ENCODE measurements around the gene DOCK7. TPM values are rescaled to one million over a fixed set of nuclear protein-coding genes. Genes with fewer than 3 reads are reported as not detected.
"Not testable (repeated sequence)": the region's sequence is repeated elsewhere in the genome, so short reads cannot be mapped to it uniquely, and the experiment has no call there.

Gene DOCK7
- total RNA-seq, 2 donors from 2014 or later, result 39.4 to 44.1 TPM

DNA sequence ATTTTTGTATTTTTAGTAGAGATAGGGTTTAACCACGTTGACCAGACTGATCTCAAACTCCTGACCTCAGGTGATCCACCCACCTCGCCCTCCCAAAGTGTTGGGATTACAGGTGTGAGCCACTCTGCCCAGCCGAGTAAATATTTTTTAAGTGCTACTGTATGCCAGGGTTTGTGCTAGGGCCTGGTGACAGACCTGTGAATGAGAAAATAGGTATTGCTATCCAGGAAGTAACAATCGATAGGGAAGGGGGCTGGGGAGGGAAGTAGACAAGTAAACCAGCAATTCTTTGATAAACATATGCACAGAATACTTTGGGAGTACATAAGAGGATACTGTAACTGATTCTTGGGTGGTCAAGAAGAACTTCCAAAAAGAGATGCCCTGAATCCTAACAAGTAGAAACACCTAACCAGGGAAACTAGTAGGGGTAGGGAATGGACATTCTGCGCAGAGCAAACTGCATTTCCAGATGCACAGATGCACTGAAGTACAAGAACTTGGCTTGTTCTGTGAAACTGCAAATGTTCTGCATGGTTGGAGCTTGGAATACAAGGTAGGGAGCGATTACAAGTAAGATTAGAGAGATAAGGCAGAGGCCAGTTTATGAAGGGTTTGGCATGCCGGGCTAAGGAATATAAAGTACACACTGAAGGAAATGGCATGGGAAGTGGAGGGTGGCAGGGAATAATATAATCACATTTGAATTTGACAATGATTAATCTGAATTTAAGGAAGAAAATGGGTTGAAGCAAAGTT, 19.0 kb upstream of the DOCK7 start:
- intact Hi-C loops (cut with DNase I), result no loop called here
- DNase-seq (ENCODE audit: low spot score), result no peak

DNA sequence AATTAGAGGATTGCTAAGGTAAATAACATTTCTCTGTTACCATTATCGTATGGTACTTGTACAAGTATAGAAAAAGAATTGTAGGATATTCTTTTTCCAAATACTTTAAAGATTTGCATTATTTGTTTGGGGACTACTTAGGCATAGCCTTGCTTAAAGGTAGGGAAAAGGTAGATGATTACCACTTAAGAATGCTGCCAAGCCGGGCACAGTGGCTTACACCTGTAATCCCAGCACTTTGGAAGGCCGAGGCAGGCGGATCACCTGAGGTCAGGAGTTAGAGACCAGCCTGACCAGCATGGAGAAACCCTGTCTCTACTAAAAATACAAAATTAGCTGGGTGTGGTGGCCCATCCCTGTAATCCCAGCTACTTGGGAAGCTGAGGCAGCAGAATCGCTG, 10.0 kb upstream of the DOCK7 start:
- intact Hi-C loops (cut with DNase I); DNase-seq (ENCODE audit: low spot score): not testable (repeated sequence)

DNA sequence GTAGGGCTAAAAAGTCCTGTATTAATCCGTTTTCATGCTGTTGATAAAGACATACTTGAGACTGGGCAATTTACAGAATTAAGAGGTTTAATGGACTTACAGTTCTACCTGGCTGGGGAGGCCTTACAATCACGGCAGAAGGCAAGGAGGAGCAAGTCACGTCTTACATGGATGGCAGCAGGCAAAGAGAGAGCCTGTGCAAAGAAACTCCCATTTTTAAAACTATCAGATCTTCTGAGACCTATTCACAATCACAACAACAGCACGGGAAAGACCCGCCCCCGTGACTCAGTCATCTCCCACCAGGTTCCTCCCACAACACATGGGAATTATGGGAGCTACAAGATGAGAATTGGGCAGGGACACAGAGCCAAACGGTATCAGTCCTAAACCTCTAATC, 6.3 kb upstream of the DOCK7 start:
- intact Hi-C loops (cut with DNase I); DNase-seq (ENCODE audit: low spot score): not testable (repeated sequence)

DNA sequence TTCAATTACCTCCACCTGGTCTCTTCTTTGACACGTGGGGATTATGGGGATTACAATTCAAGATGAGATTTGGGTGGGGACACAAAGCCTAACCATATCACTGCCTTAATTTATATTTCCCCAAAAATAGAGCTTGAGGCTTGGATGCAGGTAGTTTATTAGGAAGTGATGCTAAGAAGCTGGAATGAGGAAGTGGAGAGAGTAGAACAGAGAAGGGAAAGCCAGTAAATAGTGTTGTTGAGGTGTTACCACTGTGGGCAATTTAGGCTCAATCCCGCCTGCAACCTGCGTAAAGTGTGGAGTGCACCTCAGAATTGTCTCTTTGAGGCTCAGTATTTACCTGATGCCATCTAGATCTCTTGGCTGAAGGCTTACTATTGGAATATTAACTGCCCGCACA, 4.9 kb upstream of the DOCK7 start:
- no peak for DNase-seq (ENCODE audit: low spot score)
- intact Hi-C loops (cut with DNase I), result no loop called here

DNA sequence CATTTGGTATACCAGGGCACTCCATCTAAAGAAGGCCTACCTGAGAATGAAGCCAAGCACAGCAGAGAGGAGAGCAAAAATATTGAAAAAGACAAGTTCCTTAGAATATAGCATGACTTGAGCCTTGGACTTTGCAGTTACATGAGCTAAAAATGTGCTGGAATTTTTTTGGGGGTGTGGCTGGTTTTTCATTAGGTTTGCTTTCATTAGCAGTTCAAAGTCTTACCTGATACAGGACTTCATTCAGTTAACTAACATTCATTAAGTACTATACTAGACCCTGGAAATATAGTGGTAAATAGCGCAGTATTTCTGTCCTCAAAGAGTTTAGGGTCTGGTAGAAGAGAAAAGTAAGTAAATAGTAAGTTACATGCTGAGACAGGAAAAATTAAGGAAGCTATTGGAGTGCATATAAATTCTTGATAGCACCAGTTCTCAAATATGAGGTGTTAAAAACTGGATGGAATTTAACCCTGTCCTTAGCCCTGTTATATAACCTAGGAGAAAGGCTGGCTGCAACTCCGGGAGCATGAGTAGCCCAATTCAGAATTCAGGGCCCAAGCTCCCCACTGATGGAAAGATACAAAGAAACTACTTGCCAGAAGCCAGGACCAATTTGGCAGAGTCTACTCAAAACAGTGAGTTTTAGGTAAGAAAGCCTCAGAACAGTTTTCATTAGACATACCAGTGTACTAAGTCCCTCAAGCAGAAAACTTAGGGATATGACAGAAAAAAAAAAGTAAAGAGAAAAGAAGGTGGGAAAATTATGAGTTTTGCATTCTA, 3.1 kb upstream of the DOCK7 start:
- intact Hi-C loops (cut with DNase I), result no loop called here
- DNase-seq (ENCODE audit: low spot score), result no peak

DNA sequence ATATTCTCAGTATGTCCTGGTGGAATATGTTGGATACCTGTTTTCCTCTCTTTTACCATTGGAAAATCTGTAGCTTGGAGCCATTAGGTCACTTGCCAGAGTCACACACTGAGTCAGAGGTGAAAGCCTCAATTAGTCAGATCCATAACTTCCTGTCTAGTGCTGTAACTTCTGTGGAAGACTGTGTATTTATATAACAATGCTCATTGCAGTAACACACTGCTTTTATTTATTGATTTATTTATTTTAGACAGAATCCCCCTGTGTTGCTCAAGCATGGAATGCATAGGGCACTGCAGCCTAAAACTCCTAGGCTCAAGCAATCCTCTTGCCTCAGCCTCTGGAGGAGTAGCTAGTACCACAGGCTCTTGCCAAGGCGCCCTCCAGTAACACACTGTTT, 1.3 kb upstream of the DOCK7 start:
- DNase-seq (ENCODE audit: low spot score), result no peak
- intact Hi-C loops (cut with DNase I), result no loop called here

DNA sequence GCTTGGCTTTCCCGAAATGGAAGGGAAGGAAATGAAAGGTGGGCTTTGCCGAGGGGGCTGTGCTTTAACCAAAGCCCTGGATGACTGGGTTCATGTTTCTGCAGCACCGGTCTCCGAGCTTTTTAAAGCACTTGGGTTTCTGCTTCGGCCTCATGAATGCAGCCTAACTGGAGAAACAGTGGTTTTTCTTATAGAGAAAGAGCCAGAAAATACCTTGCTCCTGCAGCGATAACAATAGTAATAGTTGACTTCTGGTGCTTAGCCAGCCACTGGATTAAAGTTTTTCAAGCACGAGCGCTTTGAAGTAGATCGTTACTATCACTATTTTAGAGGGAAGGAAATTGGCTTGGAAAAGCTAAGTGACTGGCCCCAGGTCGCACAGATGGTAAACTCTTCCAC, 500 bp upstream of the DOCK7 start:
- intact Hi-C loops (cut with DNase I), result no loop called here

DNA sequence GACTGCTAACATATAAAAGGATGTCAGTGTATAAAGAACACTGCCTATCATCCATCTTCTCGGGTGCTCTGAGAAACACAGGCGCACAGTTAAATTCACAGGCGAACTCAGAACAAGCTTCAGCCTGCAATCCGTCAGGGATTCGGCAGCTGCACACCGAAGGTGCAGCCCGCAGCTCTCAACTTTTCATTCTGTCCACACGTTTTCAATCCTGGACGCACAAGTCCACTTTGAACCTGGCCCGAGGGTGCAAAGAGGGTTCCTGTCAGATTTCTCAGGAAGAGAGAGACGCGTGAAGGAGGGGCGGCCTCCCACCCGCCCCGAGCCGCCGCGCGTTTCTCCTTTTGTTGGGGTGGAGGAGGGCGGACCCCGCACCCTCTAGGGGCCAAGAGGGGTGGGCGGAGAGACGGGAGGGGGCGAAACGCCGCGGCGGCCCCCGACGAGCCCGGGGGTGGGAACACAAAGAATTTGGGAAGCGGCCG, 724 bp downstream of the DOCK7 start:
- no peak for DNase-seq (ENCODE audit: low spot score)

More for the DNA sequence above, 500 bp upstream of the DOCK7 start:
- DNase-seq (ENCODE audit: low spot score), result no peak

DNA sequence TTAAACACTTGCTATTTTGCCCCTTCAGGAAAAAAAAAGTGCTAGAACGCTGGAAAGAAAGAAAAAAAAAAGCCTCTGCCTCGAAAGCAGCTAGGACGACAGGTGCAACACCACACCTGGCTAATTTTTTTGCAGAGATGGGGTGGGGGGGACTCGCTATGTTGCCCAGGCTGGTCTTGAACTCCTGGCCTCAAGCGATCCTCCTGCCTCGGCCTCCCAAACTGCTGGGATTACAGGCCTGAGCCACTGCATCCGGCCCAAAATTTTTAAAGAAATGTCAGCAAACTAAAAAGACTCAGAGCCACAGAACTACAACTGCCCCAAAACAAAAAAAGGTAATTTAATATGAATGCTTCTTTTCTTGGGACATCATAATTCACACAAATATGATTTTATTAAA, 1.4 kb downstream of the DOCK7 start:
- intact Hi-C loops (cut with DNase I), result no loop called here
- no peak for DNase-seq (ENCODE audit: low spot score)

More for the DNA sequence above, 724 bp downstream of the DOCK7 start:
- intact Hi-C loops (cut with DNase I), result no loop called here

DNA sequence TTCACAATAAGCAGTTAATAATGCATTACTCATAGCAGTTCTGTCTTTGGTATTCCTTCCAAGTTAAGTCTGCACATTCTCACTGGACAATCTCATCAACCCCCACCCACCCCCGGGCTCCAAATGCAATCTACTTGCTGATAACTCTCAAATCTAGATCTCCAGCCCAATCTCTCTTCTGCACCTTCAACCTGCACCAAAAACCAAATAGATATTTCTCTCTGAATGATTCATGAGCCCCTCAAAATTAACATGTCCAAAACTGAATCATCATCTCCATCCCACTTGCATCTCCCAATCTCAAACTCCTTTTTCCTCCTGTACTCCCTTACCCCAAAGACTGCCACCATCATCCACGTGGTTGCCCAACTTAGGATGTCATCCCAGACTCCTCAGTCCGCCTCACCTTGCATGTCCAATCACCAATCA, 2.7 kb downstream of the DOCK7 start:
- intact Hi-C loops (cut with DNase I), result no loop called here

DNA sequence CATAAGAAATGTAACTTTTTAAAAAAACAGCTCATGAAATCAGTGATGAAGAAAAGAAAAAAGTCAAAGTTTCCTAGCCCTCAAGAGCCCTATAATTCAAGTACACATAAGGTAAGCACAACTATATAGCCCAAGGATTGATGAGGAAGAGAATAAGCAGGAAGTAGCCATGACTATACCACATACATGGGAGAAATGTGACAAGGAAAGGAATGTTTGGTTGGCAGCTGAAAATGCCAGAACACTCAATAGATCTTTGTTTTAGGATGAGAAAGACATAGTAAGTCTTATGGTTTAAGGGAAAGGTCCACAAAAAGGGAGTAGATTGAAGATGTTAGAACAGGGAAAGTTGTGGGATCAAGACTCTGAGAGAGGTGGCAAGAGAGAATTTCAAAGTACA, 5.7 kb downstream of the DOCK7 start:
- intact Hi-C loops (cut with DNase I), result no loop called here
- DNase-seq (ENCODE audit: low spot score), result no peak

More for the DNA sequence above, 2.7 kb downstream of the DOCK7 start:
- DNase-seq (ENCODE audit: low spot score), result no peak

DNA sequence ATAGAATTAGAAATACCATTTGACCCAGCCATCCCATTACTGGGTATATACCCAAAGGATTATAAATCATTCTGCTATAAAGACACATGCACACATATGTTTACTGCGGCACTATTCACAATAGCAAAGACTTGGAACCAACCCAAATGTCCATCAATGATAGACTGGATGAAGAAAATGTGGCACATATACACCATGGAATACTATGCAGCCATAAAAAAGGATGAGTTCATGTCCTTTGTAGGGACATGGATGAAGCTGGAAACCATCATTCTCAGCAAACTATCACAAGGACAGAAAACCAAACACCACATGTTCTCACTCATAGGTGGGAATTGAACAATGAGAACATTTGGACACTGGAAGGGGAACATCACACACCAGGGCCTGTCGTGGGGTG, 7.2 kb downstream of the DOCK7 start:
- DNase-seq (ENCODE audit: low spot score); intact Hi-C loops (cut with DNase I): not testable (repeated sequence)

DNA sequence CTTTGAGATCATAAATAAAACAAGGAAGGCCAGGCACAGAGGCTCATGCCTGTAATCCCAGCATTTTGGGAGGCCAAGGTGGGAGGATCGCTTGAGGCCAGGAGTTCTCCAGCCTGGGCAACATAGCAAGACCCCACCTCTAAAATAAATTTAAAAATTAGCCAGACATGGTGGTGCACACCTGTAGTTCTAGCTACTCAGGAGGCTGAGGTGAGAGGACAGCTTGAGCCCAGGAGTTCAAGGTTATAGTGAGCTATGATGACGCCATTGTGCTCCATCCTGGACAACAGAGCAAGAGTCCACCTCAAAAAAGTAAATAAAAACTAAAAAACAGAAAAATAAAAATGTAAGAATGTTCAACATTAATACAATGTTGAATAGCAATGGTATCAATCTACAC, 10.4 kb downstream of the DOCK7 start:
- DNase-seq (ENCODE audit: low spot score); intact Hi-C loops (cut with DNase I): not testable (repeated sequence)

DNA sequence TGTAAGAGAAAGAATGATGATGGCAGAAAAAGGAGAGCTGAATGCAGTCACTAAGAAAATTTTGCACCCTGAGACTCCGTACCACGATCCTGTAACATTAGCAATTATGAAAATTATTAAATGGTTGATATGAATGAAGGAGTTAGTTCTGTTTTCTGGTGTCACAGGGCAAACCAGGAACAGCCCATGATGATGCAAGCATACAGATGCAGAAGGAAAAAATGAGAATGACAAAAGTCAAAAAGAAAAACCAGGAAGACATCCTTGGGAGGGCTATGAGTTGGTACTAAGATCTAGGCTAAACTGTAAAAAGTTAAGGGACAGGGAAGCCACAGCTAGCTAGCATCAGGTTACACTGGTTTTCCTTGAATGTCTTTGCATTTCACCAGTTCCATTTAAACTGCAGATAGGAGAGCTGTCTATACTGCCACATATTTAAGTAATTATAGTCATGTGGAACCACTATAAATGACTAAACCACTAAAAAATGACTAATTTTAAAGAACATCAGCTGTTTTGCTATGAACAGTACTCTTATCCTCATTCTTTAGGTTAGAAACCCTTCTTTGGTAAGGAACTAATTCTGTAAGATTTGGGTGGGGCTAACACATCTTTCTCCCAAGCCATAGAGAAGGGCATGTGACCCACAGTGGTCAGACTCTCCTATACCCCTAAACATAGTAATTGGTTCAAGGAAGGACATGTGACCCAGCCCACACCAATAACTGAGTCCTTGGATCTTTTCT, 11.4 kb downstream of the DOCK7 start:
- no peak for DNase-seq (ENCODE audit: low spot score)
- intact Hi-C loops (cut with DNase I), result no loop called here

DNA sequence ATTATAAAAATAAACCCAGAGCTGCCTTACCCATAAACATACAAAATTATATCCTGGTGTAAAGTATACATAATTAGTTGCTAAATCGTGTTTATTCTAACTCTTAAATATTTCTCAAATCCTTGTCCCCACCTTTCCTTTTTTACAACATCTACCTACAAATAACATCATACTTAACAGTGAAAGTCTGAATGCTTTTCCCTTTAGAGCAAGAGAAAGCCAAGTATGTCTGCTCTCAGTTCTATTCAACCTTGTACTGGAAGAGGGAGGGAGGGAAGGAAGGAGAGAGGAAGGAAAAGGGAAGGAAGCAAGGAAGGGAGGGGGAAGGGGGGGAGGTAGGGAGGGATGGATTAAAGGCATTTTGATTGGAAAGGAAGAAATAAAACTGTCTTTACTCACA, 14.6 kb downstream of the DOCK7 start:
- DNase-seq (ENCODE audit: low spot score), result no peak

DNA sequence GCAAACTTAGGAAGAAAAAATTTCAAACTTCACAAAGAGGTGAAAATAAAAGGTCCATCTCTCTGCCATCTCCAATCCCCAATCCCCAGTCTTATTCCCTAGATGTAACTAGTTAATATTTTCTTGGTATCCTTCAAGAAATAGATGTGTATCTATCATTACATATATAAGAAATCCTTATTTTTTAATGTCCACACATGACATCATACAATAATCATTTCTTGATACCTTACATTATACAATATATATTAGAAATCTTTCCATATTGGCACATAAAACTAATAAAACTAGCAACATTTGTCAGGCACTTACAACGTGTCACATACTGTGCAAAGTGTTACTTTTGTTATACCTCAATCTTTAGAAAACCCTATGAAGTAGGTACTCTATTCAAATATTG, 16.2 kb downstream of the DOCK7 start:
- intact Hi-C loops (cut with DNase I), result no loop called here
- no peak for DNase-seq (ENCODE audit: low spot score)

More for the DNA sequence above, 14.6 kb downstream of the DOCK7 start:
- intact Hi-C loops (cut with DNase I), result no loop called here

DNA sequence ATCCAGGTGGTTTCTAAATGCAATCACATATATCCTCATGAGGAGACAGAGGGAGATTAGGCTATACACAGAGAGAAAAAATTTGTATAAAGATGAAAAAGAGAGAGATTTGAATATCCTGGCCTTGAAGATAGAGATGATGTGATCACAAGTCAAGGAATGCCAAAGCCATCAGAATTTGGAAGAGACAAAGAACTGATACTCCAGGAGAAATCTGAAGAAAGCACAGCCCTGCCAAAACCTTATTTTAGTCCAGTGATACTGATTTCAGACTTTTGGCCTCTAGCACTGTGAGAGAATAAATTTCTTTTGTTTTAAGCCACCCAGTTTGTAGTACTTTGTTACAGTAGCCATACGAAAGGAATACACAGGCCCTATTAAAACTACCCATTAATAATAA, 33.4 kb downstream of the DOCK7 start:
- intact Hi-C loops (cut with DNase I), result no loop called here
- no peak for DNase-seq (ENCODE audit: low spot score)

DNA sequence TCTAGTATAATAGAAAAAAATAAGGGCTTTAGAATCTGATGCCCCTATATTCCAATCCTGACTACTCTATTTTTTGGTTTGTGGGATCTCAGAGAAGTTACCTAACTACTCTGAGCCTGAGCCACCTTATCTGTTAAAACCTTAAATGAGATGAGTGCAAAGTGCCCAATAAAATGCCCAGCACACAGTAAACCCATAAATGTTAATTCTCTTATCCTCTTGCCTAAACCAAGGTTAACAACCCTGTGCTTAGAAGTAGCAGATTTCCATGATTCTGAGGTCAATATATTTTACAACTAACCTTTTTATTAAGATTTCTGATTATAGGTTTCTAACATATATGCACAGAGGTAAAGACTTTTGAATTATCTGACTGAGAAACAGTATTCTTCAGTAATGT, 35.8 kb downstream of the DOCK7 start:
- intact Hi-C loops (cut with DNase I), result no loop called here

DNA sequence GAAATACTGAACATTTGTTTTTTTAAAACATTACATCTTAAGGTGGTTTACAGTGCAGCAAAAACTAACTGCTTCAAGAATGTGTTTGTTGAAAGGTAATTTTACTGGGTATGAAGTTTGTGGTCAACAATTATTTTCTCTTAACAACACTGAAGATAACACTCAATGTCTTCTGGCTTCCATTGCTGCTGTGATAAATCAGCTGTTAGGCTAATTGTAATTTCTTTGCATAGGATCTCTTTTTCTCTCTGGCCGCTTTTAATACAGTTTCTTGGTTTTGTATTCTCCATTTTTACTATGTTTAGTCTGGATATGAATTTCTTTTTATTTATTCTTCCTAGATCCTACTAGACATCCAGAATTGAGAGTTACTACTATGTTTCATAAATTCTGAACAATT, 44.9 kb downstream of the DOCK7 start:
- no peak for DNase-seq (ENCODE audit: low spot score)
- intact Hi-C loops (cut with DNase I), result no loop called here

More for the DNA sequence above, 35.8 kb downstream of the DOCK7 start:
- no peak for DNase-seq (ENCODE audit: low spot score)

Data from posterior vena cava (tissue), 2 donors.